ENCODE measurements around the gene HDAC6.

GRCh38 chrX:48782795-48783194 is 19.1 kb upstream of the HDAC6 start:
- TF ChIP-seq CTCF (IDR thresholded peaks at IDR 0.05) (no peak), POLR2AphosphoS5 (IDR thresholded peaks at IDR 0.05) (no peak), POLR2A (IDR thresholded peaks at IDR 0.05) (no peak), EP300 (IDR thresholded peaks at IDR 0.05; ENCODE audit: low read depth) (no peak)

All from transverse colon (tissue), 4 donors.